ENCODE results near the gene NUP62. TPM values are rescaled to one million over a fixed set of nuclear protein-coding genes. Genes with fewer than 3 reads are reported as not detected.

The NUP62 gene
- polyA plus RNA-seq, 1 of the 3 experiments (the other 2 are of a cell fraction), result 16.2 TPM

DNA sequence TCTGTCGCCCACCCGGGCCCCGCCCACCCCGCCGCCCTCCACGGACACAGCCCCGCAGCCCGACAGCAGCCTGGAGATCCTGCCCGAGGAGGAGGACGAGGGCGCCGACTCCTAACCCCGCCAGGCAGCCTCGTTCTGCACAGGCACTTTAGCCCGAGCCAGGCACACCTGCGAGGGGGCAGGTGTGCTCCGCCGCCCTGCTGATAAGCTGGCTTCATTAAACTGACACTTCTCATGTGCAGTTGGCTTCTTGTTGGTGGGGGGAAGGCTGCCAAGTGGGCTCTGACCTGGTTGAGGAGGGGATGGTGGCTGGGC lies 40.8 kb downstream of the NUP62 start:
- no peak overlapping the region for H3K9ac ChIP-seq
- H3K9me3 ChIP-seq, result no peaks in the 10 kb centered on the region
- peaks cover 4 to 15% of the 10 kb centered on the region in 2 experiments for H3K36me3 ChIP-seq (replicated peaks in 1 of 2; ENCODE audit: control insufficient read depth in 1 of 2, insufficient read depth in 2 of 2, low read length in 1 of 2)
- WGBS (ENCODE audit: low lambda C conversion rate), result 97% methylated on average over 18 of the region's 18 CpGs
- H3K27ac ChIP-seq (ENCODE audit: low read depth in 2 of 2, low read length in 1 of 2), result no peak overlapping the region
- no peaks in the 10 kb centered on the region for H3K79me2 ChIP-seq (ENCODE audit: insufficient read depth)
- H3K4me3 ChIP-seq (ENCODE audit: low read depth in 2 of 2, low read length in 1 of 2), result no peak overlapping the region
- no peak overlapping the region for H3K4me2 ChIP-seq
- POLR2A ChIA-PET, result no interaction called here
- DNase-seq, result no peak
- no peaks in the 10 kb centered on the region for H4K20me1 ChIP-seq (ENCODE audit: insufficient read depth)
- CTCF ChIA-PET, result interaction anchor here (1.2 kb wide), 1 partner anchor 10 kb away, joined by 3 read pairs; no protein-coding TSS in a partner anchor
- peaks cover 10% of the 10 kb centered on the region for H3F3A ChIP-seq (replicated peaks; ENCODE audit: insufficient read depth)
- no peaks in the 10 kb centered on the region for H3K27me3 ChIP-seq (ENCODE audit: insufficient read depth)
- H3K9me2 ChIP-seq, result no peaks in the 10 kb centered on the region
- no peak overlapping the region for H2AFZ ChIP-seq (ENCODE audit: low read depth)
- peaks cover 0 to 13% of the 10 kb centered on the region in 2 experiments; a peak in 1 of 4 replicates for H3K4me1 ChIP-seq (ENCODE audit: control insufficient read depth in 1 of 2, insufficient read depth in 2 of 2, low read depth in 1 of 2, low read length in 1 of 2)
- no peak for TF ChIP-seq NFIC (IDR thresholded peaks at IDR 0.05; ENCODE audit: borderline replicate concordance)
- TF ChIP-seq, protein P1, sequence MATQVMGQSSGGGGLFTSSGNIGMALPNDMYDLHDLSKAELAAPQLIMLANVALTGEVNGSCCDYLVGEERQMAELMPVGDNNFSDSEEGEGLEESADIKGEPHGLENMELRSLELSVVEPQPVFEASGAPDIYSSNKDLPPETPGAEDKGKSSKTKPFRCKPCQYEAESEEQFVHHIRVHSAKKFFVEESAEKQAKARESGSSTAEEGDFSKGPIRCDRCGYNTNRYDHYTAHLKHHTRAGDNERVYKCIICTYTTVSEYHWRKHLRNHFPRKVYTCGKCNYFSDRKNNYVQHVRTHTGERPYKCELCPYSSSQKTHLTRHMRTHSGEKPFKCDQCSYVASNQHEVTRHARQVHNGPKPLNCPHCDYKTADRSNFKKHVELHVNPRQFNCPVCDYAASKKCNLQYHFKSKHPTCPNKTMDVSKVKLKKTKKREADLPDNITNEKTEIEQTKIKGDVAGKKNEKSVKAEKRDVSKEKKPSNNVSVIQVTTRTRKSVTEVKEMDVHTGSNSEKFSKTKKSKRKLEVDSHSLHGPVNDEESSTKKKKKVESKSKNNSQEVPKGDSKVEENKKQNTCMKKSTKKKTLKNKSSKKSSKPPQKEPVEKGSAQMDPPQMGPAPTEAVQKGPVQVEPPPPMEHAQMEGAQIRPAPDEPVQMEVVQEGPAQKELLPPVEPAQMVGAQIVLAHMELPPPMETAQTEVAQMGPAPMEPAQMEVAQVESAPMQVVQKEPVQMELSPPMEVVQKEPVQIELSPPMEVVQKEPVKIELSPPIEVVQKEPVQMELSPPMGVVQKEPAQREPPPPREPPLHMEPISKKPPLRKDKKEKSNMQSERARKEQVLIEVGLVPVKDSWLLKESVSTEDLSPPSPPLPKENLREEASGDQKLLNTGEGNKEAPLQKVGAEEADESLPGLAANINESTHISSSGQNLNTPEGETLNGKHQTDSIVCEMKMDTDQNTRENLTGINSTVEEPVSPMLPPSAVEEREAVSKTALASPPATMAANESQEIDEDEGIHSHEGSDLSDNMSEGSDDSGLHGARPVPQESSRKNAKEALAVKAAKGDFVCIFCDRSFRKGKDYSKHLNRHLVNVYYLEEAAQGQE (IDR thresholded peaks at IDR 0.05; ENCODE audit: low read depth, low read length), result no peak
- TF ChIP-seq SIN3A (IDR thresholded peaks at IDR 0.05; ENCODE audit: borderline replicate concordance, low read depth, low read length), result no peak
- TF ChIP-seq JUND (IDR thresholded peaks at IDR 0.05), result no peak
- no peak for TF ChIP-seq POLR2AphosphoS5 (IDR thresholded peaks at IDR 0.05; ENCODE audit: low read depth, low read length)
- TF ChIP-seq USF1 (IDR thresholded peaks at IDR 0.05; ENCODE audit: borderline replicate concordance, low read depth), result no peak
- no peak for TF ChIP-seq TCF12 (IDR thresholded peaks at IDR 0.05)

DNA sequence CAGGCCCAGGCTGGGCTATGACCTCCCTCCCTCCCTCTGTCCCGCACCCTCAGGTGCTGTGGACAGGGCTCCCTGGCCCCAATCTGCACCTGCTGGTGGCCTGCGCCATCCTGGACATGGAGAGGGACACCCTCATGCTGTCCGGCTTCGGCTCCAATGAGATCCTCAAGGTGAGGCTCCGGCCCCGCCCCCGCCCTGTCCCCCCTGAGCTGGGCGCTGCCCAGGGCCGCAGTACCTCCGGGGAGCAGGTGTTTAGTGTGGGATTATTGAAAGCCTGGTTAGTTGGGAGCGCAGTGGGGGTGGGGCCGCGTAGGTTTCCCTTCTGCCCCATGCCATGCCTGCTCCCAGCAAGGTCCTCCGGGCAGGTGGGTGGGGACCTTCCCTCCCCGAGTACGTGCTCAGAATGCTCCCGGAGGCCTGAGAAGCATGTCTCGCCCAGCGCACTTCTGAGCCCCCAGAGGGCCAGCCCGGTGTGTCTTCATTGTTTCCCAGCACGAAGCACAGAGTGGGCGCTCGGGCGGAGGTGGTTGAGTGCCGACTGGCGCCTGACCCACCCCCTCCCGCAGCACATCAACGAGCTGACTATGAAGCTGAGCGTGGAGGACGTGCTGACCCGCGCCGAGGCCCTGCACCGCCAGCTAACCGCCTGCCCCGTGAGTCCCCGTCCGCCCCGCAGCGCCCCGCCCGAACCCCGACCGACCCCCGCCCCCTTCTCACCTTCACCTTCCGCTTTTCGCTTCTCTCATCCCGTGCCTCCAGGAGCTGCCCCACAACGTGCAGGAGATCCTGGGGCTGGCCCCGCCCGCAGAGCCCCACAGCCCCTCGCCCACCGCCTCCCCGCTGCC lies 41.4 kb downstream of the NUP62 start:
- Histone ChIP-seq H3K9me2 (no peaks in the 10 kb centered on the region), H3K4me3 (ENCODE audit: low read depth in 2 of 2, low read length in 1 of 2) (no peak overlapping the region), H3K27me3 (ENCODE audit: insufficient read depth) (no peaks in the 10 kb centered on the region), H3K4me1 (ENCODE audit: control insufficient read depth in 1 of 2, insufficient read depth in 2 of 2, low read depth in 1 of 2, low read length in 1 of 2) (peaks cover 0 to 13% of the 10 kb centered on the region in 2 experiments; a peak in 1 of 4 replicates), H3K27ac (ENCODE audit: low read depth in 2 of 2, low read length in 1 of 2) (no peak overlapping the region), H3K36me3 (replicated peaks in 1 of 2; ENCODE audit: control insufficient read depth in 1 of 2, insufficient read depth in 2 of 2, low read length in 1 of 2) (peaks cover 10 to 20% of the 10 kb centered on the region in 2 experiments), H3K79me2 (ENCODE audit: insufficient read depth) (no peaks in the 10 kb centered on the region), H3F3A (replicated peaks; ENCODE audit: insufficient read depth) (peaks cover 10% of the 10 kb centered on the region), H3K4me2 (no peak overlapping the region), H3K9me3 (no peaks in the 10 kb centered on the region), H2AFZ (ENCODE audit: low read depth) (no peak overlapping the region), H3K9ac (no peak overlapping the region), H4K20me1 (ENCODE audit: insufficient read depth) (no peaks in the 10 kb centered on the region)
- ChIA-PET CTCF (interaction anchor here (1.2 kb wide), 1 partner anchor 10 kb away, joined by 3 read pairs; no protein-coding TSS in a partner anchor), POLR2A (interaction anchor here (0.8 kb wide), 1 partner anchor 11 kb away, joined by 3 read pairs; the partner anchor contains the start of gene AKT1S1)
- no peak for DNase-seq
- WGBS (ENCODE audit: low lambda C conversion rate), result 96% methylated on average over 28 of the region's 54 CpGs
- TF ChIP-seq, protein P2, sequence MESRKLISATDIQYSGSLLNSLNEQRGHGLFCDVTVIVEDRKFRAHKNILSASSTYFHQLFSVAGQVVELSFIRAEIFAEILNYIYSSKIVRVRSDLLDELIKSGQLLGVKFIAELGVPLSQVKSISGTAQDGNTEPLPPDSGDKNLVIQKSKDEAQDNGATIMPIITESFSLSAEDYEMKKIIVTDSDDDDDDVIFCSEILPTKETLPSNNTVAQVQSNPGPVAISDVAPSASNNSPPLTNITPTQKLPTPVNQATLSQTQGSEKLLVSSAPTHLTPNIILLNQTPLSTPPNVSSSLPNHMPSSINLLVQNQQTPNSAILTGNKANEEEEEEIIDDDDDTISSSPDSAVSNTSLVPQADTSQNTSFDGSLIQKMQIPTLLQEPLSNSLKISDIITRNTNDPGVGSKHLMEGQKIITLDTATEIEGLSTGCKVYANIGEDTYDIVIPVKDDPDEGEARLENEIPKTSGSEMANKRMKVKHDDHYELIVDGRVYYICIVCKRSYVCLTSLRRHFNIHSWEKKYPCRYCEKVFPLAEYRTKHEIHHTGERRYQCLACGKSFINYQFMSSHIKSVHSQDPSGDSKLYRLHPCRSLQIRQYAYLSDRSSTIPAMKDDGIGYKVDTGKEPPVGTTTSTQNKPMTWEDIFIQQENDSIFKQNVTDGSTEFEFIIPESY (IDR thresholded peaks at IDR 0.05; ENCODE audit: borderline replicate concordance, low read depth), result no peak
- no peak for TF ChIP-seq GATA2 (CRISPR knock-in tag; IDR thresholded peaks at IDR 0.05)

All from SK-N-SH (cell line).